Measurements from ENCODE around the gene PRPS2. TPM values are rescaled to one million over a fixed set of nuclear protein-coding genes. Genes with fewer than 3 reads are reported as not detected.

The PRPS2 gene
- total and polyA plus RNA-seq, 10 donors, result 18.6 to 34.9 (median 25.2) TPM

GRCh38 chrX:12751887-12752286 lies 39.3 kb upstream of the PRPS2 start:
- no peaks in the 10 kb centered on the region for H3K4me1 ChIP-seq
- H3K36me3 ChIP-seq, result no peaks in the 10 kb centered on the region
- WGBS, 5 donors, result 50 to 80% (median 61%) methylated on average over 1 of the region's 1 CpG
- TF ChIP-seq POLR2AphosphoS5 (IDR thresholded peaks at IDR 0.05) (no peak), POLR2A (IDR thresholded peaks at IDR 0.05) (no peak)
- TF ChIP-seq, protein P1, sequence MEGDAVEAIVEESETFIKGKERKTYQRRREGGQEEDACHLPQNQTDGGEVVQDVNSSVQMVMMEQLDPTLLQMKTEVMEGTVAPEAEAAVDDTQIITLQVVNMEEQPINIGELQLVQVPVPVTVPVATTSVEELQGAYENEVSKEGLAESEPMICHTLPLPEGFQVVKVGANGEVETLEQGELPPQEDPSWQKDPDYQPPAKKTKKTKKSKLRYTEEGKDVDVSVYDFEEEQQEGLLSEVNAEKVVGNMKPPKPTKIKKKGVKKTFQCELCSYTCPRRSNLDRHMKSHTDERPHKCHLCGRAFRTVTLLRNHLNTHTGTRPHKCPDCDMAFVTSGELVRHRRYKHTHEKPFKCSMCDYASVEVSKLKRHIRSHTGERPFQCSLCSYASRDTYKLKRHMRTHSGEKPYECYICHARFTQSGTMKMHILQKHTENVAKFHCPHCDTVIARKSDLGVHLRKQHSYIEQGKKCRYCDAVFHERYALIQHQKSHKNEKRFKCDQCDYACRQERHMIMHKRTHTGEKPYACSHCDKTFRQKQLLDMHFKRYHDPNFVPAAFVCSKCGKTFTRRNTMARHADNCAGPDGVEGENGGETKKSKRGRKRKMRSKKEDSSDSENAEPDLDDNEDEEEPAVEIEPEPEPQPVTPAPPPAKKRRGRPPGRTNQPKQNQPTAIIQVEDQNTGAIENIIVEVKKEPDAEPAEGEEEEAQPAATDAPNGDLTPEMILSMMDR (IDR thresholded peaks at IDR 0.05 in 8 of 11, conservative IDR thresholded peaks at IDR 0.05 in 3 of 11), result no peak
- intact Hi-C loops (cut with DNase I; ENCODE audit: low total_unique reads), result no loop called here
- no peak overlapping the region for H3K4me3 ChIP-seq
- peaks cover 0 to 11% (median 0%) of the 10 kb centered on the region in 8 donors for H3K9me3 ChIP-seq
- no peaks in the 10 kb centered on the region for H3K27me3 ChIP-seq (replicated peaks in 1 of 7)
- no peak overlapping the region for H3K27ac ChIP-seq
- no peak for DNase-seq

GRCh38 chrX:12753366-12753765 lies 37.8 kb upstream of the PRPS2 start:
- no peak overlapping the region for H3K27ac ChIP-seq
- TF ChIP-seq, protein P1 (IDR thresholded peaks at IDR 0.05 in 8 of 11, conservative IDR thresholded peaks at IDR 0.05 in 3 of 11), result no peak
- TF ChIP-seq POLR2A (IDR thresholded peaks at IDR 0.05) (no peak), POLR2AphosphoS5 (IDR thresholded peaks at IDR 0.05) (no peak)
- H3K4me3 ChIP-seq, result no peak overlapping the region
- WGBS, 5 donors, result 43 to 84% (median 66%) methylated on average over 2 of the region's 2 CpGs
- peaks cover 0 to 11% (median 0%) of the 10 kb centered on the region in 8 donors for H3K9me3 ChIP-seq
- no peaks in the 10 kb centered on the region for H3K36me3 ChIP-seq
- DNase-seq, result no peak
- no peaks in the 10 kb centered on the region for H3K27me3 ChIP-seq (replicated peaks in 1 of 7)
- intact Hi-C loops (cut with DNase I; ENCODE audit: low total_unique reads), result no loop called here
- no peaks in the 10 kb centered on the region for H3K4me1 ChIP-seq

DNA sequence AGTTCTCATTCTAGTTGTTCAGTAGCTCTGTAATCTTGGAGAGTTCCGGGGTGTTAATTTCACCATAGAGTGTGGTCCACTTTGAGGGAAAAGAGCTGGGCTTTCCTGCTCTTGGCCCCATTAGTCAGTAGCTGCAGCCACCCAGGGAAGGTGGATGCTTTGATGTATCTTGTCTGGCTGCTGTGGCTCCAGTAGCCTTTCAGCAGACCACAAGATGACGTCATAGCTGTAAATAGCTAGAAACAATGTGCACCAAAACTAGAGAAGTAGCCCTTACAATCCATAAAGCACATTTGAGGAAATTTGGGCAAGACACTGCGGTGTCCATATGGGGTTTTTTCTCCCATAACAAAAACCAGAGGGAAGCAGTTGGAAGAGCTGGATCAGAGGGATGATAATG lies 32.9 kb upstream of the PRPS2 start:
- intact Hi-C loops (cut with DNase I; ENCODE audit: low total_unique reads), result no loop called here
- no peak overlapping the region for H3K4me3 ChIP-seq
- no peak for DNase-seq
- no peaks in the 10 kb centered on the region for H3K36me3 ChIP-seq
- no peaks in the 10 kb centered on the region for H3K9me3 ChIP-seq
- no peaks in the 10 kb centered on the region for H3K4me1 ChIP-seq
- H3K27me3 ChIP-seq (replicated peaks in 1 of 7), result peaks cover 0 to 5% (median 0%) of the 10 kb centered on the region in 7 donors
- 59 to 88% (median 71%) methylated on average over 3 of the region's 3 CpGs for WGBS, 5 donors
- TF ChIP-seq, protein P1 (IDR thresholded peaks at IDR 0.05 in 8 of 11, conservative IDR thresholded peaks at IDR 0.05 in 3 of 11), result no peak
- TF ChIP-seq POLR2A (IDR thresholded peaks at IDR 0.05), result no peak
- no peak overlapping the region for H3K27ac ChIP-seq

GRCh38 chrX:12767856-12768255 lies 23.4 kb upstream of the PRPS2 start:
- no peak for DNase-seq
- Histone ChIP-seq H3K9me3 (peaks cover 0 to 4% (median 0%) of the 10 kb centered on the region in 8 donors), H3K4me1 (peaks cover 0 to 12% (median 3%) of the 10 kb centered on the region in 6 donors), H3K36me3 (no peaks in the 10 kb centered on the region), H3K4me3 (no peak overlapping the region), H3K27me3 (replicated peaks in 1 of 7) (peaks cover 0 to 21% (median 0%) of the 10 kb centered on the region in 7 donors), H3K27ac (no peak overlapping the region)
- intact Hi-C loops (cut with DNase I; ENCODE audit: low total_unique reads), result no loop called here
- TF ChIP-seq, protein P1 (IDR thresholded peaks at IDR 0.05 in 8 of 11, conservative IDR thresholded peaks at IDR 0.05 in 3 of 11), result no peak
- TF ChIP-seq POLR2A (IDR thresholded peaks at IDR 0.05) (no peak), POLR2AphosphoS5 (IDR thresholded peaks at IDR 0.05) (no peak)
- WGBS, 5 donors, result 34 to 71% (median 45%) methylated on average over 2 of the region's 2 CpGs
